Stimulated activated CD8-positive, alpha-beta memory T cell treated with anti-CD3 and anti-CD28 coated beads, Interleukin-4, amount 100 ng/mL, for 48 hours (primary cell): ENCODE data around the gene FKBP4.
"Not testable (repeated sequence)": the region's sequence is repeated elsewhere in the genome, so short reads cannot be mapped to it uniquely, and the experiment has no call there.

Experiments used
- DNase-seq: peaks from one replicate; pipeline ENCODE4 v3.0.0-alpha.2; 2020

Gene FKBP4

DNA sequence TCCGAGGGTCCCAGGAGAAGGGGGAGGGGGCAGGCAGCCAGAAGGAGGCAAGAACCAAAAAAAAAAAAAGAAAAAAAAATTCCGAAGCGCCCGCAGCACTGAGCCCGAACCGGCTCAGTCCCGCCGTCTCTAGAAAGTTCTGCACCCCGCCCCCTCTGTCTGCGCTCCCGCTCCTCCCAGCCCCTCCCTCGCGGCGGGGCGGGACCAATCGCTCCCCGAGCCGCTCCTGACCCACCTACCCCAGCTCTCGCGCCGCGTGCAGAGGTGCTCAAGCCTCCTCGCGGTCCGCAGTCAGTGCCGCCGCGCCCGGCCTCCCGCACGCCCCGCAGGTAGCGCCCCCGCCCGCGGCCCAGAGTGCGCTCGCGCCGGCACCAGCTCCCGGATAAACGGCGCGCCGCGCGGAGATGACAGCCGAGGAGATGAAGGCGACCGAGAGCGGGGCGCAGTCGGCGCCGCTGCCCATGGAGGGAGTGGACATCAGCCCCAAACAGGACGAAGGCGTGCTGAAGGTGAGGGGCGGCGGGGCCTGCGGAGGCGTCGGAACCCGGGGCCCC, at the start of gene FKBP4:
Gene FKBP4 (plus strand): TSS at position 235 of the 554 bp plus-strand sequence. CDS start 170 bp downstream, at position 405.
- DNase-seq: peak; percentile 92

DNA sequence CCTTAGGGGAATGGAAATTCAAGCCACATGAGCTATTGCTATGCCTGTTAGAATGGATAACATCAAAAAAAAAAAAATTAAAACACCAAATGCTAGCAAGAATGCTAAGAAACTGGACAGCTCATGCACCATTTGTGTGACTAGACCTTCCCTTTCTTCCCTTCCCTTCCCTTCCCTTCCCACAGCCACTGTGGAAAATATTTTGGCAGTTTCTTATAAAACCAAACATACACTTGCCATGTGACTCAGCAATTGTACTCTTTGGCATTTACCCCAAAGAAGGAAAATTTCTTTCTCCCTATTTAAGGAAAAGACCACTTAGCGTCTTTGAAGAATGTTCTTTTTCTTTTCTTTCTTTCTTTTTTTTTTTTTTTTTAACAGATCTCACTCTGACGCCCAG, 49.1 kb upstream of the FKBP4 start:
- no peak for DNase-seq

DNA sequence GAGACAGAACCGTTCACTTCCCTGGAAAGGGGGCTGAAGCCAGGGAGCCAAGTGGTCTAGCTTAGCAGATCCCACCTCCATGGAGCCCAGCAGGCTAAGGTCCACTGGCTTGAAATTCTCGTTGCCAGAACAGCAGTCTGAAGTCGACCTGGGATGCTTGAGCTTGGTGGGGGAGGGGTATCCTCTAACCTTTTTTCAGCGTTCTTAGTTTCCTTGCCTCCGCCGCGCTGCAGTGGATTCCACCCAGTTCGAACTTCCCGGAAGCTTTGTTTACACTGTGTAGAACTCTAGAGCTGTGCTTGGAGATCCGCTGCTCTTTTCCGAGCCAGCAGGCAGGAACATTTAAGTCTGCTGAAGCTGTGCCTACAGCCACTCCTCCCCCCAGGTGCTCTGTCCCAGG, 45.2 kb upstream of the FKBP4 start:
- DNase-seq: no peak

- DNase-seq: no peak
Measured at GRCh38 chr12:2750185-2750584, 44.6 kb upstream of the FKBP4 start.

GRCh38 chr12:2751230-2751629, 43.5 kb upstream of the FKBP4 start:
- no peak for DNase-seq

- DNase-seq: no peak
Measured at GRCh38 chr12:2751686-2752085, 43.1 kb upstream of the FKBP4 start.

DNA sequence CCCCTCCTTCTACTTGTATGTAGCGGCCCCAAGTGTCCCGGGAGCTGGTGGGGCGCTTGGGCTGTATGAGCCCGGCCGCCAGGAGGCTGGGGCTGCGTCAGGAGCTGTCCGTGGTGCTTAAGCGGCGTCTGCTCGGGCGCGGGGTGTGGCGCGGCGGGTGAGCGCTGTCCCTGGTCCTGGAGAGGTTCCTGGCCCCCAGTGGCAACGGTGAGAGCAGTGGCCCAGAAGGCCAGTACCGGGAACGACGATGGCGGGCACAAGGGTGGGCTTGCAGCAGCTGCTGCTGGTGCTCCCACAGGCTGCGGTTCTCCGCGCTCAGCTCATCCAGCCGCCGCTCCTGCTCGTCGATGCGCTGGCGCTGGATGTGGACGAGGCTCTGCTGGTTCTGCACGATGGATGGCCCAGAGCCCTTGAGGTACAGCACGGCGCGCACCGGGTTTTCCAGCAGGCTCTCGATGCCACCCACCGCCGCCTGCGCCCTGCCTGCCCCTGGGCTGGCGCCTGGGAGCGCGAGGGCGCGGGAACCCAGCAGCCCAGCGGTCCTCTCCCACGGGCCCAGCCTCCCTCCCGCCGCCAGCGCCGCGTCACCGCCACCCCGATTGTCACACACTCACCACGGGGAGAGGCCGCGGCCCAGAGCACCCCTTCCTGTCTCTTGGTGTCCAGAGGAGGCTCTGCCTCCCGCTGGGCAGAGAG, 41.9 kb upstream of the FKBP4 start:
- DNase-seq: peak; percentile 87

- DNase-seq: no peak
Measured at GRCh38 chr12:2753536-2753935, 41.2 kb upstream of the FKBP4 start.

GRCh38 chr12:2754208-2754607, 40.6 kb upstream of the FKBP4 start:
- no peak for DNase-seq

GRCh38 chr12:2756756-2757155, 38.0 kb upstream of the FKBP4 start:
- no peak for DNase-seq

- no peak for DNase-seq
Measured at GRCh38 chr12:2759733-2760132, 35.0 kb upstream of the FKBP4 start.

DNA sequence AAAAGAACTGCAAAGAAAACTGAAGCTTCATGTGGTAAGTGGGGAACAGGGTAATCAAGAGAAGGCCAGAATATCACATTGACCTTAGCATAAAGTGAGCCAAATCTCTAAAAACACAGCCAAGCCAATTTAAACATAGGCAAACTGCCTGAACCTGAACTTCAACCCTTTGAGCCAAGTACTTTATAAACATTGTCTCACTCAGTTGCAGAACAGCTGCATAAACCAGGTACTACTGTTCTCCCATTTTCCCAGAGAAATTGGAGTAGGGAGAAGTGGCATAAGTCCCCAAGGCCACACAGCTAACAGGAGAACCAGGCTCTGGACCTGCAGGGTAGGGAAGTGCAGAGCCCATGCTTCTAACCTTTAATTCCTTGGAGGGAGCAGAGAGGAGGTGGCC, 30.4 kb upstream of the FKBP4 start:
- DNase-seq: no peak

DNA sequence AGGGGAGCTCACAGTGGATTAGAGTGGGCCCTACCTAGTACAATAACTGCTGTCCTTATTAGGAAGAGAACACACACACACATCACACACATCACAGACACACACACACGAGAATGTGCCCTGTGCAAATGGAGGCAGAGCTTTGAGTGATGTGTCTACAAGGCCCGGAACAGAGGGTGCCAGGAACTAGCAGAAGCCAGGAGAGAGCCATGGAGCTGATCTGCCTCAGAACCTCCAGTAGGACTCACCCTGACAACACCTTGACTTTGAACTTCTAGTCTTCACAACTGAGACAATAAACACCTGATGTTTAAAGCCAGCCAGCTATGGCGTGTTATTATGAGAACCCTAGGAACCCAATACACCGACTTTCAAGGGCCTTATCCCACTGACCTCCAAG, 29.7 kb upstream of the FKBP4 start:
- DNase-seq: no peak

GRCh38 chr12:2765608-2766007, 29.2 kb upstream of the FKBP4 start:
- DNase-seq: no peak

GRCh38 chr12:2768224-2768961, 26.4 kb upstream of the FKBP4 start:
- no peak for DNase-seq

GRCh38 chr12:2769866-2770533, 24.8 kb upstream of the FKBP4 start:
- DNase-seq: no peak

- not testable (repeated sequence) for DNase-seq
Measured at GRCh38 chr12:2770544-2770943, 24.2 kb upstream of the FKBP4 start.

DNA sequence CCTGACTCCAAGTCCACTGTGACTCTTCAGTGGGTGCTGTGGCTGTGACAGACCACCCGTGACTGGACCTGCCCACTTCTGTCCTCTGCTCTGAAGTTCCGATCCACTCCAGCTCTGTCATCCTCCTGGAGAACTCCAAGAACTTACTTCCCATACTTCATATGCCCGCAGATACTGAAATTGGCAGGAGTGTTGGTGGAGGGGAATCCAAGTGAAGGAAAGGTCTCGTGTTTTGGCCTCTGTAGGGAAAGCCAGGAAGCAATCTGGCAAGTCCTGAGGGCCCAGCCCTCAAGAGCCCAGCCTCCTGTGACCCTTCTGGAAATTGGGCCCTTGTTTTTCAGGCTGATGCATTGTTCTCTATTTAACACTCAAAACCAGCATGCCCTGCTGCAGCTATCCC, 22.4 kb upstream of the FKBP4 start:
- no peak for DNase-seq

GRCh38 chr12:2773199-2773875, 21.4 kb upstream of the FKBP4 start:
- no peak for DNase-seq

DNA sequence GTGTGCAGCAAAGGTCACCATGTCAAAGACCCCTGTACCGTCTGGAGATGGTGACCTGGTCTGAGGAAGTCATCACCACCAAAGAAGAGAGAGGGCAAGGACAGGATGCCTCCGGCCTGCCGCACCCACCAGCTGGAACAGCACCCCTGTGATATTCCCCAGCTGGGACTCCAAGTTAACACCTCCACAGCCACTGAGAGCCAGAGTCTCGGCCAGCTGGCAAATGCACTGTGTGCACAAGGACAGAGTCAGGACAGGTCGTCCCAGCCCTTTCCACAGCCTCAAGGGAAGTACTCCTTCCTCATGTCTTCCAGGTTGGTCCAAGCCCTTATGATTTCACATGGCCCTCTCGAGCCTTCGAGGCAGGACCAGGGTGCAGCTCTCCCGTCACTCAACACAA, 19.3 kb upstream of the FKBP4 start:
- no peak for DNase-seq

DNA sequence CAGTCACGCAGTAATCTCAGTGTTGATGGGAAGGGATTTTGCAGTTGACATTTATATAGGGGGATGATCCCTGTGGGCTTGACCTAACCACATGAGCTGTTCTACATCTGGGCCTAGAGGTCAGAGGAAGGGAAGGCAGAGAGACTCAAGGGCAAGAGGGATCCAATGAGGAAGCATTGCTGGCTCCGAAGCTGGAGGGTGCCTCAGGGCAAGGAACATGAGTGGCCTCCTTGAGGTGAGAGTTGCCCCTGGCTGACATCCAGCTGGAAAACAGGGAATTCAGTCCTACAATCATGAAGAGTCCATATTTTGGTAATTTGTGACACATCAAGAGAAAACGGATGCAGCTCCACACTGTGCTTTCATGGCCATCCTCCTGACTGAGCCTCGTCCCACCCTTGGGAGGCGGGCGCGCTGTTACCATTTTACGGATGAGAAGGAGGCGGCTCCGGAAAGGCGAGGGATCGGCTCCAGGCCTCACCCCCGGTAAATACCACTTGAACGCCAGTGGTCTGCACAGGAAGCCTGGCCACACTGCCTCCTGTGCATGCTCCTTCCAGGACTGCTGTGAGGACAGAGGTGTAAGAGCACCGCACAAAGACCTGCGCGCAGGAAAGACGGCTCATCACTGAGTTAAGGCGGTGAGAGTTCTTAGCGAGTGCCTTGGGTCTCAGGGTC, 18.5 kb upstream of the FKBP4 start:
- DNase-seq: no peak

- DNase-seq: no peak
Measured at GRCh38 chr12:2779281-2779680, 15.5 kb upstream of the FKBP4 start.
